GM18511 (cell line): ENCODE results near the gene UBE3B.

Experiments
- ATAC-seq: cut with Tn5 transposase; IDR thresholded peaks from one replicate; pipeline ENCODE4 v1.9.1; 2021; ENCODE audit warnings: mild to moderate bottlenecking, moderate library complexity; ENCODE audit not compliant: unreplicated experiment

The UBE3B gene

DNA sequence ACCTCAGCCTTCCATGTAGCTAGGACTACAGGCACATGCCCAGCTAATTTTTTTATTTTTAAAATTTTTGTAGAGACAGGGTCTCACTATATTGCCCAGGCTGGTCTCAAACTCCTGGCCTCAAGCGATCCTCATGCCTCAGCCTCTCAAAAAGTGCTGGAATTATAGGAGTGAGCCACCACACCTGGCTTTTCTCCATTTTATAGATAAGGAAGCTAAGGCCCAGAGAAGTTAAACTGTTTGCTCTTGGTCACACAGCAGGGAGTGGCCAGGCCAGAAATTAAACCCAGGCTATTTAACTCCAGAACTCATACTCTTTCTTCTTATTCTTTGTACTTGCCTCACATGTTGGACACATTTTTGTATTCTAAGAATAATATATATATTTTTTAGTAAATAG is 16.5 kb downstream of the UBE3B start:
- ATAC-seq, result no peak

DNA sequence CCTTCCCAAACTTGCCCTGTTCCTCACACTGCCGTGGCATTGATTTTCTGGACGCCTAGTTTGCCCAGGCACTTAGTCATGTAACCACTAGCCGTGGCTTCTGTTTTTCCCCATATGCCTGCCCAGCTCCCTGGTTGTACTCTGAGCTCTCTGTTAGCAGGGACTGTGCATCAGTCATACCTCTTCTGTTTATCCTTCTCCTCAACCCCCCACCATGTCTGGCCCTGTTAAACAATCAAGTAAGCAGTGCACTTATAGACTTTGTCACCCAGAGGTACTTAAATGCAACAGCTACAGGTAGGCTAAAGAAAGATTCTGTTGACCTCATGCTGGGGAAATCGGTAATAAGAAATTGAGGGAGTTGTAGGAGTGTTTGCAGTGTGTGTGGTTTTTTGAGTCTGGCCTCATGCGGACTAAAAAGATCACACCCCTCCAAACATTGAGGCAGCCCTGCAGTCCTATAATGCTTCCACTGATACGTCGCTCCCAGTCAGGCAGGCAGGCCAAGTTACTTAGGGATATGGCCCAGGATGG is 17.0 kb downstream of the UBE3B start:
- ATAC-seq, result no peak

DNA sequence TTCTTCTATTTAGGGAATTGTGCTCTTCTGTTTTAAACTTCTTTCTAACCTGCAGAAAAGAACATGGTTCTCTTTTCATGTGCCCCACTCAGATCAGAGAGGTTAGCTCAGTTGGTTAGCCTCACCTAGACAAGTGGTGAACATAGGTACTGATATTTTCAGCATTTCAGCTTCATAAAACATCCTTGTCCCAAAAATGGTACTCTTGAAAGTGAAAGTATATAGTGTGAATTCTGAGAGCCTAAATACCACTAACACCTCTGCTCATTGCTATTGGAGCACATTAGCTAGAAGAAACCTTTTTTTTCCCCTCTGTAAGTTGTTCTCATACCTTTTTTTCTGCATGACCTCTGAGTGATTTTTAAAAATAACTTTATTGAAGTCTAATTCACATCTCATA is 17.6 kb downstream of the UBE3B start:
- no peak for ATAC-seq

DNA sequence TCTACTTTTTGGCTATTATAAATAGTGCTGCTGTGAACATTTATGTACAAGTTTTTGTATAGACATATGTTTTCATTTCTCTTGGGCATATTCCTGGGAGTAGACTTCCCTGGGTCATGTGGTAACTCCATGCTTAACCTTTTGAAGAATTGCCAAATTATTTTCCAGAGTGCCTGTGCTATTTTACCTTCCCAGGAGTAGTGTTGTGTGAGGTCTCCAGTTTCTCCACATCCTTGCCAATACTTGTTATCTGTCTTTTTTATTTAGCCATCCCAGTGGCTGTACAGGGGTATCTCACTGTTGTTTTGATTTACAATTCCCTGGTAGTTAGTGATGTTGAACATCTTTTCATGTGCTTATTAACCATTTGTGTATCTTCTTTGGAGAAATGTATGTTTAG is 18.9 kb downstream of the UBE3B start:
- ATAC-seq, result no peak

DNA sequence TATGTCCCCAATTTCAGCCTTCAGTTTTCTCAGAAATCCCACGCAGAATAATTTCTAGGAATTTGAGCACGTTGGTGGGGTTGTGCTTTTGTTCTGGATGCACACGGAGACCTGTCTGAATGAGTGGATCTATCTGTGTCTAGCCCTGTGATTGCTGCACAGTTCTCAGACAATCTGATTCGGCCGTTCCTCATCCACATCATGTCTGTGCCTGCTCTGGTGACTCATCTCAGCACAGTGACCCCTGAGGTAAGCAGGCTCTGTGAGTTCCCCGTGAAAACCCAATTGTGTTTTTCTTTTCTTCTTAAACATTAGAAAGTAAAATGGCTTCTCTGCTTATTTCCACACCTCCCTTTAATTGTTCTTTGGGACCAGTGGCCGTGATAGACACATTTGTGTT is 20.2 kb downstream of the UBE3B start:
- ATAC-seq, result no peak

DNA sequence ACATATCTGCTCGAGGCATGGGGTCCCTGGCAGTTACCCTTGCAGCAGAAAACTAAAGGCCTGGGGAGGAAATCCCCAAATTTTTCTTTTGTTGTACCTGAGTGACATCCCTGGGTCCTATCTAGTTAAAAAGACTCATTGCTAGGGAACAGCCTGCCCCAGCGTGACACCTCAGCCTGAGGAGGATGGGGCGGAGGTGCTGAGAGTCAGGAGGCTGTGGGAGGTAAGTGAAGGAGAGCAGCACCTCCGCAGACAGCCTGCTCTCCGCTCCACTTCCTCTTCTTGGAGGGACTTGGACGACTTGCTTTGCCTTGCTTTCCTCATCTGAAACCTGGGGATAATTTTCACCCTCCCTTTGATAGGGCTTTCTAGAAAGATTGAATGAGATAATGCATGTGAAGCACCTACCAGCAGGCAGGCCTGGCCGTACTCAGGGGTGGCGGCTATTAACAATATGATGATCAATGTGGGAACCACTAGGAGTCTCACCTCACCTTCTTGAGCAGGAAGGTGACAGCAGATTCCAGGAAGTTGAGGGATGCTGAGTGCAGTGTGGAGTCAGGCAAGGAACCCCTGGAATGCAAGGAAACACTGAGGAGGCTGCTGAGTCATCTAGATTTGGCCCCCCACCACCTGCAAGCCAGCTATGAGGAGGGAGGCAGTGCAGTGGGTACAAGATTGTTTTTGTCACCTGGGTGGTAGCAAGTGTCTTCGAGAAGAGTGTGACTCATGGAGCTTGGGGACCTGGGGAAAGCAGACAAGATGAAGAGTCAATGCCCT is 23.2 kb downstream of the UBE3B start:
- ATAC-seq, result no peak

DNA sequence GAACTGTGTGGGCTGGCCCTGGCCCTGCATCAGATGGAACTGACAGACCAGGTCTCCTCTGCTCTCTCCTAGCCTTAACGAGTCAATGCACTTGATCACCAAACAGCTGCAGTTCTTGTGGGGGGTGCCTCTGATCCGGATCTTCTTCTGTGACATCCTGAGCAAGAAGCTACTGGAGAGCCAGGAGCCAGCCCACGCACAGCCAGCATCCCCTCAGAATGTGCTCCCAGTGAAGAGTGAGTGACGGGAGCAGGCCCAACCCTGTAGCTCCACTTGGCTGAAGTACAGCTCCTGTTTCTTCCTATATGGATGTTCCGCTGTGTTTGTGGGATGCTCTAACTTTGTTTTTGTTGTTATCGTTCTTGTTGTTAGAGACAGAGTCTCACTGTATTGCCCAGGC is 23.9 kb downstream of the UBE3B start:
- ATAC-seq, result no peak

DNA sequence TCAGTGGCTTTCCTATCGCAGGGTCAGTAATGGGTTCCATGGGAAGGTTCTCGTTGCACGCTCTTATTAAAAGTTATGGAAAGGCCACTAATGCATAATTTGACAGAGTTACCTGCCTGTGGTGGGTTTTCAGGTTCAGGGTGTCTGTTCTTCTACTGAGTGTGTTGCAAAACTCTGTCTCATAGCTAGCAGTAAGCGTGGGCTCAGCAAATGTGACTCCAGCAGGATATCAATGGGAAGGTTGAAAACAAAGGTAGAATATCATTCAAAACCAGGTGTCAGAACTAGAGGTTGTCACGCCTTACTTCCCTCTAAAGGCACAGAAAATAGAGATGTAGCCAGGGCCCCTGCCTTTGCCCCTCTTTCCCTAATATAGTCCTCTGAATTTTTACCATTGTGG is 24.9 kb downstream of the UBE3B start:
- ATAC-seq, result no peak

DNA sequence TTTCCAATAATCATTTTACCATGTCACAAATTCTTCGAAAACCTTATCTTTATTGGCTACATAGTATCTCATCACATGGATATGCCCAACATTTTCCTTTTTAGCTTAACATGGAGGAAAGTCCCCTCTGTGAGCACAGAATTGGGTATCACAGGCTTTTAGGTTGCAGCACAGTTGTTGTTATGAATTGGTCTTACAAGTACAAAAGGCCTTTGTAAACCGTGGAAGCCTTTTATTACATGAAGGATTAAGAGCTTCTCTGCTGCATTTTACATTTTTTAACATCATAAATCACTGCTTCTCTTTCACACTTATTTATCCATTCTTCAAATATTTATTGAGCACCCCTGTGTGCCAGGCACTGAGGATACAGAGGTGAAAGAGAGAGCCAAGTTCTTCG is 26.2 kb downstream of the UBE3B start:
- ATAC-seq, result no peak

DNA sequence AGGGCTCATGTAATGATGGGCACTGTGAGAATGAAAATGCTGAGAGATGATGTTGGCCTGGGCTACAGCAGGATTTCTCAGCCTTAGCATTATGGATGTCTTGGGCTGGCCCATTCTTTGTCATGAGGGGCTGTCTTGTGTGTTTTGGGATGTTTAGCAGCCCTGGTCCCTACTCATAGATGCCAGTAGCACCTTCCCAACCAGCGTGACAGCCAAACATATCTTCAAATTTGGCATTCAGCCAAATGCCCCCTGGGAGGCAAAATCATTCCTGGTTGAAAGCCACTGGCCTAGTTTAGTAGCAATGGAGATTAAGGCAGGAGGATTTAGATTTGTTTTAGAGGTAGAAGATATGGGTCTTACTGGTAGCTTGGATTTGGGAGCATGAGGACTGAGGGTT is 26.6 kb downstream of the UBE3B start:
- ATAC-seq, result no peak

DNA sequence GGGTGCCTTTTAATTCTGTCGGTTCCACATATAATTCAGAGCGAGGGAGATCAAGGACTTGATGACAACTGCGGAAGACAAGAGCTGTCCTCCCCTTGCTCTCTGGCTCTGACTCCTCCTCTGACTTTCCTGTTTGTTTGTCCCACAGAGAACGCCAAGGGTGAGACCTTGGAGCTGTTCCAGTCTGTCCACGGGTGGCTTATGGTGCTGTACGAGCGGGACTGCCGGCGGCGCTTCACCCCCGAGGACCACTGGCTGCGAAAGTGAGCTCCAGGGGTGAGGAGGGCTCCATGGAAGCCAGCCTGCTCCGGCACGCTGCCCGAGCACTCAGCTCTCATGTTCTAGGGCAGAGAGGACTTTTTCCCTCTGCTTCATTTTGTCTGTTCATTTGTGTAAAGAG is 32.8 kb downstream of the UBE3B start:
- no peak for ATAC-seq

DNA sequence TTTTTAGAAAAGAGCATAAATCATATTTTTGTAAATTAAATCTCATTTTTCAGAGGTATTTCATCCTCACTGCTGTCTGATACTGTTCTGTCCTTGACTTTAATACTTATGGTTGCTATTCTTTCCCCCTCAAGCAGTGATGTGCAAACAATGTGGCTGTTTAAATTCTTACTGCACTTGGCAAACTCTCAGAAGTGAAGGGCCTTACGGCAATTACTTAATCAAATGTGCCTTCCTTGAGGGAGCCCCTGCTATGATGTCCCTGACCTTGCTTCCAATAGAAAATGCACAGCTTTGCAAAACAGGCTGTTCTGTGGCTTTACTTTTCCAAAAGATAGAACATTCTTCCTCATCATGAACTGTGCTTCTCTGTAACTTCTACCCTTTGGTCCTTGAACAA is 35.2 kb downstream of the UBE3B start:
- ATAC-seq, result no peak

DNA sequence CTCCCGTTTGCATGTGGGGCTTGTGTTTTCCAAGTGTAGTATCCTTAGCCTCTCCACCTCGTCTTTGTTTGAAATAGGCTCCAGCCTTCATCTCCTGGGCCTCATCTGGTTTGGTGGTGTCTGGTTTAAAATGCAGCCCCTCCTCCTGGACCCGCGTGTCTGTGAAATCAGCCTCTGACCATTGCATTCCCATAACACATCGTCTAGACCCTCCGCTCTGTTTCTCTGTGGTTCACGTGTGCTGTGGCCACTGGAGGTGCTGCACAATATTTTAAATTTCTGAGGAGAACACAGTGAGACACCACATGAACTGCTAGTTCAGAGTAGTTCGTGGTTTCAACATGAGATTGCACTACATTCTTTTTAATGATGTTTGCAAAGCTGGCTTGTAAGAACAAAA is 35.6 kb downstream of the UBE3B start:
- ATAC-seq, result no peak

DNA sequence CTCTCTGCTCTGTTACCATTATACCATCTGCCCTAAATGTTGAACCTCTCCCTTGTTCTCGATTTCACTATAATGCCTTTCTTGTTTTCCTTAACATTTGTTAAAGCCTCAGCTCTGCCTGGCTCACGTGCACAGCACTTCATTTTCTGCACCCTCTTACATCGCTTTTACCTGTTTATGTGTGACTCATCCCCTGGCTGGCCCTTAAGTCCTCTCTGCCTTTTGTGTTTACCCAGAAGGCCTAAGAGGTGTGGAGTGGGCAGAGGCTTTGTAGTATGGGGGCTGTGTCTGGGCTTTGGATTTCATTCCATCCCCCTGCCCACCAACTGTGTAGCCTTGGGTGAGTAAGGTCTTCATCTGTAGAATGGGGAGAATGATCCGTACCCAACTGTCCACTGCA is 36.5 kb downstream of the UBE3B start:
- ATAC-seq, result no peak

DNA sequence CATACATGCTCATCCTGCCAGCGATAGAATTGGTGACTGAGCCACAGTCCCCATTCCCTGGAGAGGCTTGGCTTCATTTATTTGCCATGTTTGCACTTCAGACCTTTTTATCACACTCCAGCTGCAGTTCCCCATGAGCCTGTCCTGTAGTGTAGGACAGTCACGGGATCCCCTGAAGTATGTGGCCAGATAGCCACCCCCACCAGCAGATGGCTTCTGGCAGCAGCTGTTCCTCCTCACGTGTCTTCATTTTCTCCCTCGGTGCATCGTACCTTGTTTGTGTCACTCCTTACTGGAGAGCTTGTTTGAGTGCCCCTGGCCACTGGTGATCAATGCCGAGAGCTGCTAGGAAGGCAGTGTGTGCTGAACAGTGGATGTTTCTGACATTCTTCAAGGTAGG is 40.2 kb downstream of the UBE3B start:
- no peak for ATAC-seq

DNA sequence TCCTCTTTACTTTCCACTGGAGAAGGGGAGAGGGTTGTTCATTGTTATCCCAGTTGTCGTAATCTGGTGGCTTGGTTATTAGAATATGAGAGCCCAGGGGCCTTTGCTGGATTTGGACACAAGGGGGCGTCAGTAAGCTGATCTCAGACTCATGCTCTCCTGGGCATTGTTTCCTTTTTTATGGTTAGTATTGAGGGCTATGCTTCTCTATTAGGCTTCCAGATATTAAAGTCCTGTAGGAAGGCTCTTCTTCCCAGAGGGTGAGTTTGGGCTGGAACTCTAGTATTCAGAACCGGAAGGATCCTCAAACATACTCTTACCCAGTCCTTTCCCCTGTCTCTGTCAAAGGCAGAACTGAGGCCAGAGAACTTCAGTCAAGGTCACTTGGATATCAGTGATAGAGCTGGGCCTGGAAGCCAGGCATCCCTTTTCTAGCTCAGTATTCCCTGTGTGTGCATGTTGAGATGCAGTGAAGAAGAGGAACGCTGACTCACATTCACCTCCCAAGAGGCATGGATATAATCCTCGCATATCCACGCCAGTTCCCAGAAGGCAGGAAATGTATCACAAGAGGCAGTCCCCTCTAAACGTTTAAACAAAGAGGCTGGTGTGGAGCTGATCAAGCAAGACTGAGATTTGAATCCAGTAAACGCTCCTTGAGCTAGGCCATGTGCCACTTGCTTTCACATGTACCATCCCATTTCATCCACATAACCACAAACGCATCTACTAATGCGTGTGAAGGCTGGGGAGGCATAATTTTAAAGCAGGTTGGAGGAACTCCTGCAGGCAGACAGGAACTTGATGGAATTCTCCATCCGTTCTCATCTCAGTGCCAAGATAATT is 41.6 kb downstream of the UBE3B start:
- ATAC-seq, result no peak

DNA sequence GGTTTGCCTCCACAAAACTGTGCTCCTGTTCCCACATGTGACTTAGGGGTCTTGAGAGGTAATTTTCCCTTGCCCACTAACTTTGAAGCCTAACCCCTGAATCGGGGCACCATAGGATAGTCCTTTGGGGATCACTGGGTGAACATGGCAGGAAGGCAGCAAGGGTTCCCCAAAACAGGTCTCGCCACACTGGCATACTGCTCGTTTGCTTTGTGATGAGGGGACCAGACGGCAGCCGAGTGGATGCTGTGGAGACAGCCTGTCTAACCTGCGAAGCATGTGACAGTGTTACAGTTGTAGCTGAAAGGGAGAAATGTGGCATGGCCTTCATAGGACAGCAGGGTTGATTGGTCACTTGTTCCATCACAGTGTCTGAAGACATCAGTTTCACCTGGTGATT is 42.4 kb downstream of the UBE3B start:
- no peak for ATAC-seq

DNA sequence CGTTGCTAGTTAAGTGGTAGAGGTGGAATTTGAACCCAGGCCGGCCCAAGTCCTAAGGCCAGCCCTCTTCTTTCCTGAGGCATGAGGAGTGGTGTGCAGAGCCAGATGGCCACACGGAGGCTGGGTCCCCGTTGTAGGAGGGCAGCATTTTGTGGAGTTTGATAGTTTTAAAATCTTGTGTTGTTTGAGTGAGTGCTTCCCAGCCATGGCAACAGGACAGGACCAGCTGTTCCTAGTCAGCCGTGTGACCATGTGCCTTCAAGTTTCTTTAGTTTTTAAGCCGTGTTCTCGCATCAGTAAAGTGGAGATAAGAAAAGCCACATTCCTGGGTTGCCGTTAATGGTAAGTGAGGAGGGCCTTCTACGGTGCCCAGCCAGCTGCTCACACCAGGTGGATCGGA is 44.4 kb downstream of the UBE3B start:
- ATAC-seq, result no peak

DNA sequence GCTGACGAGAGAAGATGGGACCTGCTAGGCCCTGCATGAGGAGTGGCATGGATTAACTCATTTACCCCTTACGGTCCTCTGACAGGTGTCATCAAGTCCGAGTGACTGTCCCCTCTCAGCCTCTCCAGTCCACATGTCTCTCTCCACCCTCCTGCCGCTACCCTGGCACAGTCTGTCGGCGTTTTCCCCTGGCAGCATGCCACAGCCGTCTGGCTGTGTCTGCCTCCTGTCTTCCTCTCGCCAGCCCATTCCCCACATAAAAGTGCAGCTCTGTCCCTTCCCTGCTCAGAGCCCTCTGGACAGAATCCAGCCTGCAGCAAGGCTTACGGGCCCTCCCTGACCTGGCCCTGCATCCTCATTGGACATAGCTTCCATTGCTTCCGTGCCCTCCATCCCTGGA is 45.6 kb downstream of the UBE3B start:
- ATAC-seq, result no peak

DNA sequence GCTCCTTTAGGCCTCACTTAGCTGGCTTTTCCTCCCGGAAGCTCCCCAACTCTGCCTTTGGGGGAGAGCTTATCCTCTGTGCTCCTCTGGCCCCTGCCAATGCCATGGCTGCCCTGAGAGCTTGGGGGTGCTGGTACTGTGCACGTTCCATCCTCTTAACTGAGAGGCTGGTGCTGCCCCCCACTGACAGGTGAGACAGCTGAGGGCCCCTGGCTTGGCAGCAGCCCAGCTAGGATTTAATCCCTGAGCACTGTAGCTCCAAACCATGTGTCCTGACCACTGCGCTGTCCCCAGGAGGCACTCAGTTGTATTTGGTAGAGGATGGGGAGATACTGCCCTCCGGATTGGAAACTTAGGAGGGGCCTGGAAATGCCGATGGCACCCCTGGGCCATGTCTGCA is 46.1 kb downstream of the UBE3B start:
- no peak for ATAC-seq

DNA sequence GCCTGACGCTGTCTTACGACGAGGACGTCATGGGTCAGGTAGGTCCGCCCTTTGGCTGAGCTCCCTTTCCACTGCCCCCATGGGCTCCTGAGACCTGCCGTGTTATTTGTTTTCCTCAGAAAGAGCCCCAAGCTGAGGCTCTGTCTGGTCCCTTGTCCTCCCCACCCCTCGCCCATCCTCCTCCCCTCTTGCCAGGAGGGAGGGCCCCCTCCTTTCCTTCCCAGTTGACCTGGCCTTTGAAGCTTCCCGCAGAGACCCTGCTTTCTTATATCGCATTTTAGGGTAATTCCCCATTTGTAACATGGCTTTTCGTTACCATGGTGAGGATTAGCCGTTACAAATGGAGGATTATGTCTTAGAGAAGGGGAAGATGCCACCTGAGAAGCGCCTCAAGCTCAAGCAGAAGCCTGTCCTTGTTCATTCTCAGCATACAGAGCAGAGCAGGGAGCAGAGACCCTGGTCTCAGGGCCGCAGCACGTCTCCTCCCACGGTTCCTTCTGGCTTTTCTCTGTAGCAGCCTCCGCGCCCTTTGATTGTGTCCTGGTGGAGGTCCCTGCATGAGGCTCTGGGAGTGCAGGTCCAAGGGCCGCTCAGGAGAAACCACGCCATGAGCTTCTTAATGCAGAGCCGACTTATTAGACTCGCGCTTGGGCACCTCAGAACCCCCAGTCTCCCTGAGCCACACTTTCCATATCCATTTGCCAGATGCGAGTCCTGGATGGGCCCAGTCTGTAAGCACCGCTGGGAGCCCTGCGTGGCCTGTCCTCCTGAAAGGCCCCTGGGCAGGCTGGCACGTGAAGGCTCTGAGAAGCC is 47.2 kb downstream of the UBE3B start:
- ATAC-seq, result no peak

DNA sequence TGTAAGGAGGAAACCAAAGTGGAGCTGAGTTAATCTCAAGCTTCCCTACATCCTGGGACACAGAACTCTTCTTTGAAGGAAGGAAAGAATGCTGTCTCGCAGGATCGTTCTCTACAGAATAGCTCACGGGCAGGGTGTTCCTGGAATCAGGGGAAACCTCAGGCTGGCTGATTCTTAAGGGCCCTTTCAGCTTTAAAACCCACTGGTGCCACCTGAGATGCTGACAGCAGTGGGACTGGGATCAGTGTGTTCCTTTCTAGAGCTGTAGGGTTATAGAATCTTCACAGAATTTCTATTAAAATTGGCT is 47.8 kb downstream of the UBE3B start:
- ATAC-seq, result no peak
